HEK293 (cell line): Measurements from ENCODE around the gene MTA1.

Experiments used
- FEZF1 ChIP-seq: fragments of 450-650 bp; formaldehyde crosslinking; IDR thresholded peaks from 2 replicates; pipeline ENCODE4 v1.5.1; 2016; ENCODE audit warnings: missing biosample characterization, missing genetic modification characterization
- HOXC10 ChIP-seq: sonication (generic); formaldehyde crosslinking; IDR thresholded peaks from 2 replicates; pipeline ENCODE4 v1.8.1; 2023; ENCODE audit warnings: mild to moderate bottlenecking, missing genetic modification reagents
- KLF16 ChIP-seq: fragments of 450-650 bp; formaldehyde crosslinking; IDR thresholded peaks from 2 replicates; pipeline ENCODE4 v1.5.1; 2017; ENCODE audit warnings: missing biosample characterization, missing genetic modification characterization
- KLF7 ChIP-seq: fragments of 450-650 bp; formaldehyde crosslinking; IDR thresholded peaks from 2 replicates; pipeline ENCODE4 v1.5.1; 2016; ENCODE audit warnings: missing biosample characterization, missing genetic modification characterization, borderline replicate concordance
- MYNN ChIP-seq: fragments of 450-650 bp; formaldehyde crosslinking; IDR thresholded peaks from 2 replicates; pipeline ENCODE4 v1.5.1; 2016; ENCODE audit warnings: missing biosample characterization, missing genetic modification characterization, borderline replicate concordance
- SALL2 ChIP-seq: fragments of 450-650 bp; formaldehyde crosslinking; IDR thresholded peaks from 2 replicates; pipeline ENCODE4 v1.5.0; 2017; ENCODE audit warnings: missing biosample characterization, mild to moderate bottlenecking, missing genetic modification characterization, borderline replicate concordance
- SETDB1 ChIP-seq: IDR thresholded peaks from one replicate; pipeline ENCODE4 v1.6.1; 2017; ENCODE audit warnings: mild to moderate bottlenecking, low read length, moderate library complexity, mixed read lengths; ENCODE audit not compliant: insufficient read length
- SP2 ChIP-seq: fragments of 450-650 bp; formaldehyde crosslinking; IDR thresholded peaks from 2 replicates; pipeline ENCODE4 v1.5.1; 2016; ENCODE audit warnings: missing biosample characterization, missing genetic modification characterization
- ZBTB1 ChIP-seq: fragments of 450-650 bp; formaldehyde crosslinking; IDR thresholded peaks from 2 replicates; pipeline ENCODE4 v1.5.1; 2016; ENCODE audit warnings: missing biosample characterization, missing genetic modification characterization
- ZBTB26 ChIP-seq: fragments of 450-650 bp; formaldehyde crosslinking; optimal IDR thresholded peaks from 2 replicates; pipeline ENCODE3; 2016; ENCODE audit warnings: missing biosample characterization, mild to moderate bottlenecking, missing genetic modification characterization
- ZBTB48 ChIP-seq: fragments of 450-650 bp; formaldehyde crosslinking; IDR thresholded peaks from 2 replicates; pipeline ENCODE4 v1.5.1; 2016; ENCODE audit warnings: missing biosample characterization, missing genetic modification characterization
- ZBTB8A ChIP-seq: fragments of 450-650 bp; formaldehyde crosslinking; IDR thresholded peaks from 2 replicates; pipeline ENCODE4 v1.5.1; 2016; ENCODE audit warnings: missing biosample characterization, missing genetic modification characterization
- ZFP3 ChIP-seq: fragments of 450-650 bp; formaldehyde crosslinking; IDR thresholded peaks from 2 replicates; pipeline ENCODE4 v1.5.1; 2016; ENCODE audit warnings: low read depth, missing biosample characterization, missing genetic modification characterization
- ZNF132 ChIP-seq: fragments of 450-650 bp; formaldehyde crosslinking; IDR thresholded peaks from 2 replicates; pipeline ENCODE4 v1.5.1; 2017; ENCODE audit warnings: missing biosample characterization, missing genetic modification characterization, borderline replicate concordance
- ZNF133 ChIP-seq: fragments of 450-650 bp; formaldehyde crosslinking; IDR thresholded peaks from 2 replicates; pipeline ENCODE4 v1.5.1; 2016; ENCODE audit warnings: missing biosample characterization, missing genetic modification characterization
- ZNF155 ChIP-seq: fragments of 450-650 bp; formaldehyde crosslinking; IDR thresholded peaks from 2 replicates; pipeline ENCODE4 v1.5.1; 2016; ENCODE audit warnings: missing biosample characterization, missing genetic modification characterization
- ZNF184 ChIP-seq: fragments of 450-650 bp; IDR thresholded peaks from 2 replicates; pipeline ENCODE4 v1.5.1; 2018; ENCODE audit warnings: missing biosample characterization, mild to moderate bottlenecking, missing genetic modification characterization
- ZNF202 ChIP-seq: fragments of 450-650 bp; formaldehyde crosslinking; IDR thresholded peaks from 2 replicates; pipeline ENCODE4 v1.5.1; 2016; ENCODE audit warnings: missing biosample characterization, missing genetic modification characterization, borderline replicate concordance
- ZNF239 ChIP-seq: fragments of 450-650 bp; formaldehyde crosslinking; IDR thresholded peaks from 2 replicates; pipeline ENCODE4 v1.5.1; 2016; ENCODE audit warnings: missing biosample characterization, missing genetic modification characterization
- ZNF26 ChIP-seq: fragments of 450-650 bp; formaldehyde crosslinking; IDR thresholded peaks from 2 replicates; pipeline ENCODE4 v1.5.1; 2016; ENCODE audit warnings: missing biosample characterization, missing genetic modification characterization
- ZNF302 ChIP-seq: fragments of 450-650 bp; formaldehyde crosslinking; IDR thresholded peaks from 2 replicates; pipeline ENCODE4 v1.5.1; 2016; ENCODE audit warnings: missing biosample characterization, missing genetic modification characterization, low read depth
- ZNF473 ChIP-seq: fragments of 450-650 bp; formaldehyde crosslinking; IDR thresholded peaks from 2 replicates; pipeline ENCODE4 v1.5.1; 2017; ENCODE audit warnings: missing biosample characterization, missing genetic modification characterization
- ZNF529 ChIP-seq: fragments of 450-650 bp; formaldehyde crosslinking; IDR thresholded peaks from 2 replicates; pipeline ENCODE4 v1.5.1; 2017; ENCODE audit warnings: missing genetic modification characterization, missing biosample characterization; ENCODE audit not compliant: insufficient replicate concordance
- ZNF544 ChIP-seq: fragments of 450-650 bp; formaldehyde crosslinking; IDR thresholded peaks from 2 replicates; pipeline ENCODE4 v1.5.0; 2017; ENCODE audit warnings: missing biosample characterization, missing genetic modification characterization
- ZNF548 ChIP-seq: fragments of 450-650 bp; formaldehyde crosslinking; IDR thresholded peaks from 2 replicates; pipeline ENCODE4 v1.5.1; 2016; ENCODE audit warnings: missing biosample characterization, missing genetic modification characterization
- ZNF558 ChIP-seq: fragments of 450-650 bp; formaldehyde crosslinking; IDR thresholded peaks from 2 replicates; pipeline ENCODE4 v1.5.1; 2016; ENCODE audit warnings: missing biosample characterization, missing genetic modification characterization
- ZNF585B ChIP-seq: fragments of 450-650 bp; formaldehyde crosslinking; IDR thresholded peaks from 2 replicates; pipeline ENCODE4 v1.5.1; 2016; ENCODE audit warnings: missing biosample characterization, missing genetic modification characterization
- ZNF600 ChIP-seq: fragments of 450-650 bp; formaldehyde crosslinking; IDR thresholded peaks from 2 replicates; pipeline ENCODE4 v1.5.1; 2016; ENCODE audit warnings: missing biosample characterization, missing genetic modification characterization
- ZNF624 ChIP-seq: fragments of 450-650 bp; formaldehyde crosslinking; IDR thresholded peaks from 2 replicates; pipeline ENCODE4 v1.5.1; 2017; ENCODE audit warnings: missing biosample characterization, missing genetic modification characterization
- ZNF626 ChIP-seq: fragments of 450-650 bp; sonication (Bioruptor Pico); formaldehyde crosslinking; IDR thresholded peaks from 2 replicates; pipeline ENCODE4 v1.5.1; 2018; ENCODE audit warnings: missing biosample characterization, missing genetic modification characterization, inconsistent platforms
- ZNF660 ChIP-seq: fragments of 450-650 bp; IDR thresholded peaks from 2 replicates; pipeline ENCODE4 v1.5.1; 2018; ENCODE audit warnings: missing biosample characterization, mild to moderate bottlenecking, missing genetic modification characterization
- ZNF670 ChIP-seq: fragments of 450-650 bp; formaldehyde crosslinking; IDR thresholded peaks from 2 replicates; pipeline ENCODE4 v1.5.1; 2016; ENCODE audit warnings: missing biosample characterization, missing genetic modification characterization, low read depth
- ZNF677 ChIP-seq: fragments of 450-650 bp; IDR thresholded peaks from 2 replicates; pipeline ENCODE4 v1.5.0; 2018; ENCODE audit warnings: missing biosample characterization, mild to moderate bottlenecking, missing genetic modification characterization, moderate library complexity
- ZXDB ChIP-seq: fragments of 450-650 bp; formaldehyde crosslinking; IDR thresholded peaks from 2 replicates; pipeline ENCODE4 v1.5.1; 2016; ENCODE audit warnings: missing biosample characterization, missing genetic modification characterization
- TF ChIP-seq, protein P1 (sequence below): fragments of 450-650 bp; formaldehyde crosslinking; IDR thresholded peaks from 2 replicates; pipeline ENCODE4 v1.5.1; 2016; ENCODE audit warnings: missing biosample characterization, missing genetic modification characterization
- TF ChIP-seq, protein P2 (sequence below): fragments of 450-650 bp; formaldehyde crosslinking; IDR thresholded peaks from 2 replicates; pipeline ENCODE4 v1.5.1; 2016; ENCODE audit warnings: missing biosample characterization, missing genetic modification characterization

MTA1 gene

DNA sequence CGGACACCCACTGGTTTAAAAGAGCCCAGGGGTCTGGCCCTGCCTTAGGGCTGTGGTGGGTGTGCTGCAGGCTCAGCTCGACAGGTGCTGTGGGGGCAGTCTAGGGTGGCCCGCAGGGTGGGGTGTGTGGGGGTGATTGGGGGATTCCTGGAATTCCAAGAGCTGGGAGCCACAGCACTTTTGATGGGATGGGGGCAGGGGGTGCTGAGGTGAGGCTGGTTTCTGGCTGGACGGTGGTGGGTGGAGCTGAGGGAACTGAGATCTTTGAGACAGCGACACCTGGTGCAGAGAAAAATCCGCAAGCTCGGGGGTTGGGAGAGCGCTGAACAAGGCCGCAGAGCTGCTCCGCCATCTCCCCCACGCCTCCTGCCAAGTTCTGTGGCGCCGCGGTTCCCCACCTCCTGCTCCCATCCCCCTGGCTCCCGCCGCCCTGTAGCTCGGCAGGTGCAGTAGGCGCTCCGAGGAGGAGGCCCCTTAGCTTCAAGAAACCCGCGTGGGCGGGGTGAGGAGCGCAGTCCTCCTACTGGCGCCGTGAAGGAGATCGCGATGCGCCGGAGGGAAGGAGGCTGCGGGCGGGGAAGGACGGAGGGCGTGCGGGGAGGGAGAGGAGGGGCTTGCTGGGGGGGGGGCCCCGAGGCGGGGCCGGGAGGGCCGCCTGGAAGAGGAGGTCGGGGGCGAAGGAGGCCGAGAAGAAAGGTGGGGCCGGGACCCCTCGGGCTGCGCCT, 70.1 kb downstream of the MTA1 start (continued):
- TF ChIP-seq KLF7 (peak; percentile 77; the same call in 1 of the 2 replicates), ZNF26 (no peak), ZNF585B (tag by site-specific recombination) (no peak), ZNF529 (tag by site-specific recombination) (no peak), ZNF660 (peak; percentile 26; the same call in 1 of the 2 replicates), ZBTB1 (tag by site-specific recombination) (no peak), FEZF1 (tag by site-specific recombination) (no peak), ZFP3 (tag by site-specific recombination) (no peak), ZNF626 (tag by site-specific recombination) (no peak), HOXC10 (CRISPR knock-in tag) (no peak), SETDB1 (no peak), ZNF544 (tag by site-specific recombination) (no peak), ZNF202 (tag by site-specific recombination) (no peak), ZNF548 (tag by site-specific recombination) (no peak), ZNF558 (tag by site-specific recombination) (no peak), ZBTB8A (tag by site-specific recombination) (peak; percentile 81), ZNF239 (no peak), ZXDB (tag by site-specific recombination) (peak; percentile 68), ZNF677 (tag by site-specific recombination) (no peak), ZNF155 (tag by site-specific recombination) (no peak), SALL2 (tag by site-specific recombination) (no peak), SP2 (tag by site-specific recombination) (peak; percentile 83), ZNF473 (tag by site-specific recombination) (no peak), ZNF184 (no peak), ZBTB48 (tag by site-specific recombination) (peak; percentile 51; the same call in 1 of the 2 replicates), ZNF133 (tag by site-specific recombination) (no peak), ZNF624 (no peak), ZNF670 (tag by site-specific recombination) (no peak), ZBTB26 (tag by site-specific recombination) (peak; percentile 44), ZNF600 (peak; percentile 91), ZNF132 (tag by site-specific recombination) (no peak), KLF16 (tag by site-specific recombination) (peak; percentile 70), MYNN (tag by site-specific recombination) (no peak), ZNF302 (no peak)
- TF ChIP-seq, protein P1, sequence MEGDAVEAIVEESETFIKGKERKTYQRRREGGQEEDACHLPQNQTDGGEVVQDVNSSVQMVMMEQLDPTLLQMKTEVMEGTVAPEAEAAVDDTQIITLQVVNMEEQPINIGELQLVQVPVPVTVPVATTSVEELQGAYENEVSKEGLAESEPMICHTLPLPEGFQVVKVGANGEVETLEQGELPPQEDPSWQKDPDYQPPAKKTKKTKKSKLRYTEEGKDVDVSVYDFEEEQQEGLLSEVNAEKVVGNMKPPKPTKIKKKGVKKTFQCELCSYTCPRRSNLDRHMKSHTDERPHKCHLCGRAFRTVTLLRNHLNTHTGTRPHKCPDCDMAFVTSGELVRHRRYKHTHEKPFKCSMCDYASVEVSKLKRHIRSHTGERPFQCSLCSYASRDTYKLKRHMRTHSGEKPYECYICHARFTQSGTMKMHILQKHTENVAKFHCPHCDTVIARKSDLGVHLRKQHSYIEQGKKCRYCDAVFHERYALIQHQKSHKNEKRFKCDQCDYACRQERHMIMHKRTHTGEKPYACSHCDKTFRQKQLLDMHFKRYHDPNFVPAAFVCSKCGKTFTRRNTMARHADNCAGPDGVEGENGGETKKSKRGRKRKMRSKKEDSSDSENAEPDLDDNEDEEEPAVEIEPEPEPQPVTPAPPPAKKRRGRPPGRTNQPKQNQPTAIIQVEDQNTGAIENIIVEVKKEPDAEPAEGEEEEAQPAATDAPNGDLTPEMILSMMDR (tag by site-specific recombination), result peak; percentile 94
- TF ChIP-seq, protein P2, sequence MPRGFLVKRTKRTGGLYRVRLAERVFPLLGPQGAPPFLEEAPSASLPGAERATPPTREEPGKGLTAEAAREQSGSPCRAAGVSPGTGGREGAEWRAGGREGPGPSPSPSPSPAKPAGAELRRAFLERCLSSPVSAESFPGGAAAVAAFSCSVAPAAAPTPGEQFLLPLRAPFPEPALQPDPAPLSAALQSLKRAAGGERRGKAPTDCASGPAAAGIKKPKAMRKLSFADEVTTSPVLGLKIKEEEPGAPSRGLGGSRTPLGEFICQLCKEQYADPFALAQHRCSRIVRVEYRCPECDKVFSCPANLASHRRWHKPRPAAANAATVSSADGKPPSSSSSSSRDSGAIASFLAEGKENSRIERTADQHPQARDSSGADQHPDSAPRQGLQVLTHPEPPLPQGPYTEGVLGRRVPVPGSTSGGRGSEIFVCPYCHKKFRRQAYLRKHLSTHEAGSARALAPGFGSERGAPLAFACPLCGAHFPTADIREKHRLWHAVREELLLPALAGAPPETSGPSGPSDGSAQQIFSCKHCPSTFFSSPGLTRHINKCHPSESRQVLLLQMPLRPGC (tag by site-specific recombination), result no peak
